ENCODE results near the gene B3GLCT. TPM values are rescaled to one million over a fixed set of nuclear protein-coding genes. Genes with fewer than 3 reads are reported as not detected.

Gene B3GLCT
- total RNA-seq, 1 donor from 2014 or later: 12.7 TPM

- Mint-ChIP-seq H3K27me3 (ENCODE audit: low read depth) (no peaks in the 10 kb centered on the region), H3K4me3 (ENCODE audit: unreplicated experiment) (no peak overlapping the region), H3K36me3 (ENCODE audit: low read depth) (peaks cover 21% of the 10 kb centered on the region), H3K27ac (ENCODE audit: unreplicated experiment) (no peak overlapping the region), H3K9me3 (ENCODE audit: low read depth) (peaks cover 25% of the 10 kb centered on the region), H3K4me1 (ENCODE audit: low read depth) (peaks cover 3% of the 10 kb centered on the region)
- no peak for TF ChIP-seq CTCF (IDR thresholded peaks at IDR 0.05)
- DNase-seq (ENCODE audit: low spot score): no peak
These were observed 115.2 kb downstream of the B3GLCT start for GRCh38 chr13:31314961-31315360.

DNA sequence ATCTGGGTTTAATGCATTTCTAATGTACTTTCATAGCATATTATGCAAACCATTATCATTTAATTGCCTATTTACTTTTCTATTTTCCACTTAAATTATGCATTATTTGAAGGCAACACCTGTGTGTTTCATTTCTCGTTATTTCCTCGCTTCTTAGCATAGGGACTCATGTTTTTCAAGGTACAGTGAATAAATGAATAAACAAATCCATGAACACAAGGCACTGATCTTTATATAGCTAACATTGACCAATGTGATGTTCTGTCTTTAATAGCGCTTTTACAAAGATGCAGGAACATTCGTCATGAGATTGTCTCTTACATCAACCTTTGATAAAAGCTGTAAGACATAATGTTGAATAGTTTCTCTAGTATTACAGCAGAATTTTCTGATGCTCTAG lies 121.2 kb downstream of the B3GLCT start:
- H3K27me3 Mint-ChIP-seq (ENCODE audit: low read depth): no peaks in the 10 kb centered on the region
- no peak for DNase-seq (ENCODE audit: low spot score)
- no peak overlapping the region for H3K27ac Mint-ChIP-seq (ENCODE audit: unreplicated experiment)
- peaks cover 2% of the 10 kb centered on the region for H3K36me3 Mint-ChIP-seq (ENCODE audit: low read depth)
- no peaks in the 10 kb centered on the region for H3K9me3 Mint-ChIP-seq (ENCODE audit: low read depth)
- H3K4me1 Mint-ChIP-seq (ENCODE audit: low read depth): no peaks in the 10 kb centered on the region
- no peak for TF ChIP-seq CTCF (IDR thresholded peaks at IDR 0.05)
- no peak overlapping the region for H3K4me3 Mint-ChIP-seq (ENCODE audit: unreplicated experiment)

GRCh38 chr13:31321457-31321856 lies 121.7 kb downstream of the B3GLCT start:
- H3K9me3 Mint-ChIP-seq (ENCODE audit: low read depth): no peaks in the 10 kb centered on the region
- H3K27me3 Mint-ChIP-seq (ENCODE audit: low read depth): no peaks in the 10 kb centered on the region
- H3K27ac Mint-ChIP-seq (ENCODE audit: unreplicated experiment): no peak overlapping the region
- H3K4me3 Mint-ChIP-seq (ENCODE audit: unreplicated experiment): no peak overlapping the region
- peaks cover 2% of the 10 kb centered on the region for H3K36me3 Mint-ChIP-seq (ENCODE audit: low read depth)
- no peaks in the 10 kb centered on the region for H3K4me1 Mint-ChIP-seq (ENCODE audit: low read depth)
- TF ChIP-seq CTCF (IDR thresholded peaks at IDR 0.05): no peak
- no peak for DNase-seq (ENCODE audit: low spot score)

DNA sequence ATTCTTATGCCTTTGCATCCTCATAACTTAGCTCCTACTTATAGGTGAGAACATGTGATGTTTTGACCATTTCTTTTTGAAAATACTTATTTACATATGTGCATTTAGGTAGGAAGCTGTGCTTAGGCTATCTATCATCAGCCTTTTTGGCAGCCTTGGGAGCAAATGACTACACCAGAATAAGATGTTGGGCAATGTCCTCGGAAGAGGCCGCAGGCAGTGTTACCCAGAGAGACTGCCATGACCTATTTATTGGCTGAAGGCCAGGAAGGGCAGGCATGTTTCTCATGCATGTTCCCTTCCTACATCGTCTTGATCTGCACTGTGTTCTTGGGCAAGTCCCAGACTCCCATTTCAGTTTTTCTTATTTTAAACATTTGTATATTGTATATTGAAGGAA lies 122.3 kb downstream of the B3GLCT start:
- H3K36me3 Mint-ChIP-seq (ENCODE audit: low read depth): peaks cover 3% of the 10 kb centered on the region
- no peaks in the 10 kb centered on the region for H3K9me3 Mint-ChIP-seq (ENCODE audit: low read depth)
- H3K4me3 Mint-ChIP-seq (ENCODE audit: unreplicated experiment): no peak overlapping the region
- no peak for TF ChIP-seq CTCF (IDR thresholded peaks at IDR 0.05)
- no peak overlapping the region for H3K27ac Mint-ChIP-seq (ENCODE audit: unreplicated experiment)
- H3K4me1 Mint-ChIP-seq (ENCODE audit: low read depth): no peaks in the 10 kb centered on the region
- DNase-seq (ENCODE audit: low spot score): no peak
- H3K27me3 Mint-ChIP-seq (ENCODE audit: low read depth): no peaks in the 10 kb centered on the region

GRCh38 chr13:31322702-31323405 lies 123.1 kb downstream of the B3GLCT start:
- Mint-ChIP-seq H3K36me3 (ENCODE audit: low read depth) (peaks cover 3% of the 10 kb centered on the region), H3K27me3 (ENCODE audit: low read depth) (no peaks in the 10 kb centered on the region), H3K4me1 (ENCODE audit: low read depth) (peaks cover 8% of the 10 kb centered on the region), H3K27ac (ENCODE audit: unreplicated experiment) (no peak overlapping the region), H3K9me3 (ENCODE audit: low read depth) (no peaks in the 10 kb centered on the region), H3K4me3 (ENCODE audit: unreplicated experiment) (no peak overlapping the region)
- no peak for TF ChIP-seq CTCF (IDR thresholded peaks at IDR 0.05)
- DNase-seq (ENCODE audit: low spot score): no peak

Measured in chondrocyte (in vitro differentiated cells).